Small intestine (tissue), 7 donors: Measurements from ENCODE around the gene ZNF816. TPM values are rescaled to one million over a fixed set of nuclear protein-coding genes. Genes with fewer than 3 reads are reported as not detected.
"Not testable (repeated sequence)": the region's sequence is repeated elsewhere in the genome, so short reads cannot be mapped to it uniquely, and the experiment has no call there.

Source experiments
- DNase-seq, 2 donors: peaks; one replicate each; pipeline versions ENCODE4 v3.0.0 to v3.0.0-alpha.2; 2013
- FAIRE-seq: peaks from 2 replicates; lab custom pipeline; 2012; peaks lifted over from hg19 to GRCh38; lab: Jason Lieb, UNC
- H3K27ac ChIP-seq, 3 donors: one replicate each; pipeline ENCODE4 v1.5.1; 2013; ENCODE audit warnings: low read length in 2 of 3, mild to moderate bottlenecking in 2 of 3, control low read depth in 1 of 3, inconsistent platforms in 1 of 3, low read depth in 1 of 3, moderate library complexity in 1 of 3
- H3K27me3 ChIP-seq, 3 donors: one replicate each; pipeline ENCODE4 v1.6.1; 2013; ENCODE audit warnings: low read length in 3 of 3, inconsistent platforms in 1 of 3; ENCODE audit not compliant: control insufficient read depth in 3 of 3, insufficient read depth in 3 of 3
- H3K36me3 ChIP-seq, 3 donors: one replicate each; pipeline ENCODE4 v1.6.1; 2013; ENCODE audit warnings: low read length in 3 of 3, inconsistent platforms in 1 of 3, low read depth in 1 of 3, mild to moderate bottlenecking in 1 of 3, moderate library complexity in 1 of 3; ENCODE audit not compliant: control insufficient read depth in 3 of 3, insufficient read depth in 2 of 3
- H3K4me1 ChIP-seq, 3 donors: one replicate each; pipeline ENCODE4 v1.6.1; 2013; ENCODE audit warnings: low read length in 2 of 3, inconsistent platforms in 1 of 3, low read depth in 1 of 3, mild to moderate bottlenecking in 1 of 3, moderate library complexity in 1 of 3; ENCODE audit not compliant: control insufficient read depth in 3 of 3, insufficient read depth in 2 of 3
- H3K4me3 ChIP-seq, 3 donors: one replicate each; pipeline ENCODE4 v1.5.1; 2013; ENCODE audit warnings: low read length in 3 of 3, control low read depth in 1 of 3, inconsistent platforms in 1 of 3, low read depth in 1 of 3, mild to moderate bottlenecking in 1 of 3, moderate library complexity in 1 of 3
- H3K9me3 ChIP-seq, 2 donors: one replicate each; pipeline ENCODE4 v1.6.1; 2013; ENCODE audit warnings: low read depth in 1 of 2, low read length in 1 of 2; ENCODE audit not compliant: control insufficient read depth in 2 of 2, insufficient read depth in 1 of 2
- WGBS, 3 donors: extraction: QIAGEN DNeasy Blood & Tissue Kit; methylation state at CpG; one replicate each; pipeline ENCODE4 v1.1.7; 2013; 5-methylcytosine and 5-hydroxymethylcytosine counted together
- polyA plus RNA-seq, 4 donors: library from polyadenylated mRNA; stranded (reverse) in 3 of 4; unstranded in 1 of 4; fragments of 200-250 nt in 3 of 4; fragments of 120-200 nt in 1 of 4; gene quantifications; one replicate each; pipeline versions ENCODE4 v1.2.1 to v1.2.3, GENCODE V29; 2013
- donor health status: healthy with polysubstance abuse.
- donor health status: control.
- donor health status: control.
- donor health status: Bipolar disorder and iron deficiency.
- donor health status: healthy.

The ZNF816 gene
- polyA plus RNA-seq, 4 donors: 2.0 to 18.1 (median 3.1) TPM

GRCh38 chr19:52943134-52943883 lies 19.4 kb downstream of the ZNF816 start:
- Histone ChIP-seq H3K4me1 (peaks cover 0 to 5% (median 3%) of the 10 kb centered on the region in 3 donors), H3K27ac (peak overlapping the region in 2 of 3 donors; percentile 63 to 78), H3K27me3 (no peaks in the 10 kb centered on the region), H3K9me3 (peaks cover 6 to 37% of the 10 kb centered on the region in 2 donors), H3K36me3 (peaks cover 0 to 2% (median 0%) of the 10 kb centered on the region in 3 donors), H3K4me3 (peak overlapping the region; percentile 32 to 97 (median 68))
- no peak for DNase-seq
- FAIRE-seq: no peak
- WGBS, 3 donors: 65 to 74% (median 72%) methylated on average over 29 of the region's 29 CpGs

- Histone ChIP-seq H3K4me3 (peak overlapping the region; percentile 59 to 97 (median 68)), H3K27ac (peak overlapping the region; percentile 34 to 94 (median 74)), H3K36me3 (peaks cover 0 to 3% (median 0%) of the 10 kb centered on the region in 3 donors), H3K9me3 (peaks cover 6 to 29% of the 10 kb centered on the region in 2 donors), H3K27me3 (no peaks in the 10 kb centered on the region), H3K4me1 (peaks cover 0 to 7% (median 3%) of the 10 kb centered on the region in 3 donors)
- FAIRE-seq (no peak), DNase-seq (peak; percentile 92 to 94)
- 1% methylated on average over 38 to 43 of the region's 43 CpGs for WGBS, 3 donors
Measured at GRCh38 chr19:52942386-52943133, 20.1 kb downstream of the ZNF816 start.

- 0 to 1% (median 0%) methylated on average over 26 of the region's 26 CpGs for WGBS, 3 donors
- no peak for FAIRE-seq
- peak overlapping the region; percentile 34 to 94 (median 74) for H3K27ac ChIP-seq
Measured at GRCh38 chr19:52941941-52942385, 20.7 kb downstream of the ZNF816 start.

GRCh38 chr19:52941523-52941922 lies 21.2 kb downstream of the ZNF816 start:
- peak overlapping the region; percentile 59 to 97 (median 68) for H3K4me3 ChIP-seq
- not testable (repeated sequence) for H3K36me3 ChIP-seq, DNase-seq, H3K27me3 ChIP-seq, FAIRE-seq
- peak overlapping the region in 1 of 3 donors; percentile 94 for H3K27ac ChIP-seq
- peaks cover 0 to 18% (median 3%) of the 10 kb centered on the region in 3 donors for H3K4me1 ChIP-seq
- 47 to 66% (median 55%) methylated on average over 2 of the region's 2 CpGs for WGBS, 3 donors
- H3K9me3 ChIP-seq: peaks cover 5 to 19% of the 10 kb centered on the region in 2 donors

More at GRCh38 chr19:52941941-52942385, 20.7 kb downstream of the ZNF816 start:
- peak overlapping the region; percentile 59 to 97 (median 68) for H3K4me3 ChIP-seq
- peaks cover 0 to 13% (median 3%) of the 10 kb centered on the region in 3 donors for H3K4me1 ChIP-seq
- peak; percentile 27 to 67 for DNase-seq
- peaks cover 6 to 23% of the 10 kb centered on the region in 2 donors for H3K9me3 ChIP-seq
- H3K27me3 ChIP-seq: no peaks in the 10 kb centered on the region
- H3K36me3 ChIP-seq: peaks cover 0 to 8% (median 0%) of the 10 kb centered on the region in 3 donors

- H3K36me3 ChIP-seq, H3K27me3 ChIP-seq, DNase-seq, FAIRE-seq, H3K4me3 ChIP-seq, H3K27ac ChIP-seq: not testable (repeated sequence)
- Histone ChIP-seq H3K9me3 (peaks cover 5 to 13% of the 10 kb centered on the region in 2 donors), H3K4me1 (peaks cover 0 to 23% (median 0%) of the 10 kb centered on the region in 3 donors)
- WGBS, 3 donors: 85 to 95% (median 93%) methylated on average over 5 of the region's 5 CpGs
Measured at GRCh38 chr19:52940905-52941304, 21.8 kb downstream of the ZNF816 start.

GRCh38 chr19:52938761-52939160 lies 23.9 kb downstream of the ZNF816 start:
- no peak overlapping the region for H3K4me3 ChIP-seq
- H3K27me3 ChIP-seq: no peaks in the 10 kb centered on the region
- peaks cover 0 to 15% (median 4%) of the 10 kb centered on the region in 3 donors for H3K36me3 ChIP-seq
- WGBS, 3 donors: 47 to 64% (median 59%) methylated on average over 5 of the region's 5 CpGs
- DNase-seq (peak in 1 of 2 donors; percentile 70), FAIRE-seq (no peak)
- H3K4me1 ChIP-seq: peaks cover 0 to 23% (median 0%) of the 10 kb centered on the region in 3 donors
- peak overlapping the region in 1 of 3 donors; percentile 12 for H3K27ac ChIP-seq
- peaks cover 6 to 8% of the 10 kb centered on the region in 2 donors for H3K9me3 ChIP-seq

GRCh38 chr19:52936954-52937325 lies 25.7 kb downstream of the ZNF816 start:
- Histone ChIP-seq H3K4me1 (peaks cover 0 to 18% (median 0%) of the 10 kb centered on the region in 3 donors), H3K27ac (peak overlapping the region in 1 of 3 donors; percentile 88)
- FAIRE-seq: no peak

More at GRCh38 chr19:52936954-52937325, 25.7 kb downstream of the ZNF816 start:
- Histone ChIP-seq H3K27me3 (no peaks in the 10 kb centered on the region), H3K4me3 (no peak overlapping the region), H3K9me3 (peaks cover 6 to 8% of the 10 kb centered on the region in 2 donors), H3K36me3 (peaks cover 0 to 15% (median 4%) of the 10 kb centered on the region in 3 donors)
- peak in 1 of 2 donors; percentile 66 for DNase-seq
- WGBS, 3 donors: 76 to 89% (median 85%) methylated on average over 7 of the region's 7 CpGs
